HG02623 (cell line): ENCODE results near the gene KATNAL1.

Experiments used
- ATAC-seq: cut with Tn5 transposase; IDR thresholded peaks from one replicate; pipeline ENCODE4 v1.9.1; 2021; ENCODE audit warnings: moderate library complexity; ENCODE audit not compliant: unreplicated experiment

KATNAL1 gene

DNA sequence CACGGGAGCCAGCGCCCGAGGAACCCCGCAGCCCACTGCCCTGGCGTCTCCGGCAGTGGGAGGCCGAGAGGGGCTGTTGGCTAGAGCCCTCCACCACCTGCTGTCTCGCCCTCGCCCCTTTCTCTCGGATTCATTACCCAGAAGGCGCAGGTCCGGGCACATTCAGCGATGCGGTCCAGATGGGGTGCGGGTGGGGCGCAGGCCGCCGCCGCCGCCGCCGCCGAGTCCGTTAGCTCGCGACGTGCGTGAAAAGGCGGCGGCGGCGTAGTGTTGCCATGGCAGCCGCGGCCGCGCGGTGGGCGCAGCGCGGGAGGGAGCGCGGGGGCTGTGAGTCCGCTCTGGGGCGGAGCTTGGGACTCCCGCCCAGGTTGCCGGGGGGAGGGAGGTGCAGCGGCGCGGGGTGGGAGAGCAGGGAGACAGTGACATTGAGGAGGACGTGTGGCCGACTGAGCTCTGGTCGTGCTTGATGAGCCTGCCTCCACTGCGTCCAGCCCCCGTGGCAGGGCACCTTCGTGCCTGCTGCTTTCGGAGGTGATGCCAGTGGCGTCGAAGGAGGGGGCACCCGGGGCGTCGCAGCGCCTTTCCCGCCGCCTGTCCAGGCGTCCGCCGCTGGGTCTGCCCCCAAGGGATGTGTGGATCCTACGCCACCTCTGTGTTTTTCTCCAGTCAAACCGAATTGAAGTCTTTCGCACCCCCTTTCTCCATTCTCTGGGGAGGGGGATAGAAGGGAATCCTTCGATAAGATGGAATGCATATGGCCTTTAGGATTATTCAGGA is at the start of gene KATNAL1:
KATNAL1 (minus strand) TSS at position 358 of the 777 bp plus-strand sequence. CDS start 23,774 bp downstream, outside the sequence.
- peak; percentile 44 for ATAC-seq

DNA sequence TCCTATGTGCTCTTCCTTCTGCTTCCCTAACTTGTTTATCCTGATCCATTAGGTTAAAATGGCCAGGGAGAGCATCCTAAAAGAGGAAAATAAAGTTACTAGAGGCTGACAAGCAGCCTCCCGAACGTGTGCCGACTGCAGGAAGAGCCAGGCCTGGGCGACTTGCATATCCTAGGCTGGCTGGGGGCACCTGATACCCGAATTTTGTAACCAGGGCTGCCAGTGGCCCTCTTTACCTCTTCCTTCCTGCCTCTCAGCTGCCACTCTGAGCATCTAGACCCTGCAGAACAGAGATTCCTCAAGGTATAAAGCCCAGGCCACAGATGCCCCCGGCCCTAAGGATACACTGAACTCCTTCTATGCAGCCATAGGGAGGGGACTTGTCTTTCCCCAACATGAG is 48.5 kb upstream of the KATNAL1 start:
- ATAC-seq, result no peak

DNA sequence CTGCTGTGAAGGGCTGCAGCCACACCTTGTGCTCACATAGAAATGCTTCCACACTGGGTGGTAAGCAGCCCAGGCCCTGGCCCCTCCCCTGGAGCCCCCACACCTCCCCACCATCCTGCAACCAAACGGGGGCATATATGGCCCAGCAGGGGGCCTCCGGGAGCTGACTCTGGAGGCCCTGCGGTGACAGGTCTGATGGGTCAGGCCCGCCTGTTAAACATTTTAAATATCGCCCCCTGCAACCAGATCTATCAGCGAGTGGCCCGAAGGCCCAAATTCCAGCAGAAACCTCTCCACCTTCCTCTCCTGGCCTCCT is 48.0 kb upstream of the KATNAL1 start:
- ATAC-seq, result no peak

DNA sequence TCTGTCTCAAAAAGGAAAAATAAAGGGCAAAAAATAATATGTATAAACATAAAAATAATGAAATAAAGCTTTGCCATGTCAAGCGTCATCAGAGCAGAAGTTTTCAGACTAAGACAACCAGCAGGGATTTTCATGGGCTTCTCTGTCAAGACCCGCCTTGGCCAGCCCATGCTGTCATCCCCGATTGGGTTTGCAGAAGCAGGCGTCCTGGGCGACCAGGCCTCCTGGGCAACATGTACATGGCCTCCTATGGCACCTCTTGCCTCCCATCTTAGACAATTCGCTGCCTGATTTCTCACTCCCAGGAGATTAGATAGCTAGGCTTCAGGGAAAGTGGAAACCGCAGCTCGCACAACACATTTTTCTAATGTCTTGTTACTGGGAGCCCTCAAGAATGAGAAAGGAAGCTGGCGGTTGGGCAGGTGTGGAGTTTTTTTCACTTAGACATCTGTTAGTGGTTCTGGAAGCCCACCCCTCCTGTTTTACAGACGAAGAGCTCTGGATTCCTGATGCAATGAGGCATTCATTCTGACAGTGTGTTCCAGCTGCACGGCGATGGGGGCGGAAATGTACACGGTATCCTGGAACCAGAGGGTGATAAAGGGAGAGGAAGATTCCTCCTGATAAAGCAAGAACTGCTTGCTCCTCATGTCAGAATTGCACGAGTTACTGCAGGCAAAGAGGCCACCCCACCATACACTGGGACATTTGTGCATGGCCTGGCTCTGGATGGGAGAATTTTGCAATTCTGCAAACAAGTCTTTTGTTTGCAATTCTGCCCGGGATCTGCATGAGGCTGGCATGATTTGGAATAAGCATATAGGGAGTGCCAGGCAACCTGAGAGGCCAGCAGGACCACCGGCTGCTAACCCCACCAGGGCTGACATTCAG is 47.4 kb upstream of the KATNAL1 start:
- ATAC-seq, result no peak

DNA sequence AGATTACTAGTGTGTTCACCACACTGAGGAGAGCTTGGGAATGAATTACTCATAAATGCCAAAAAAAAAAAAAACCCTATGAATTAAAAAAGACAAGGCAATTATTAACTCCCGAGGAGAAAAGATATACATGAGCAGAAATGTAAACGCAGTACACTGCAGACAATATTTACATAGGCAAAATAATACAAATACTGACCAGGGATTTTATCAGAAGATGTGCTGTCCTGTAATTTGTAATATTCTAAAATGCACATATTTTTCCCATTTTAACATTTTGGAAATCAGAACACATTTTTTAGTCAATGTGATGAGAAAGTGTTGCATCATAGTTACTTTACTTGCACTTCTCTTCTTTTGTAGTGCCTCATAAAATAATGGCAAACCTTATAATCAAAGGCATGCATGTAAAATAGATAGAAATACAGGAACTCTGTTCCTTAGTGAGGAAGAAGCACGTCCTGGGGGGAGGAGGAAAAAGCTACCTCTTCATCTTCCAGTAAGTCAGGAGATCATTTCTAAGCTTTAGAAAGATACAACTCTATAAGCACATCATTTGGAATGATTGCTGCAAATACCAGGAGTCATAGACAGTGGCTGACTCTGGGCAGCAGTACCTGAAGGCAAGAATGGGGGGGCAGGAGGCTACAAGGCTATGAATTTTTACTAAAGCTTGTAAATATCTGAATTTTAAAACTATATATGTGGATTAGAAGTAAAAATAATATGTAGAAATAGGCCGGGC is 46.3 kb upstream of the KATNAL1 start:
- ATAC-seq, result no peak

DNA sequence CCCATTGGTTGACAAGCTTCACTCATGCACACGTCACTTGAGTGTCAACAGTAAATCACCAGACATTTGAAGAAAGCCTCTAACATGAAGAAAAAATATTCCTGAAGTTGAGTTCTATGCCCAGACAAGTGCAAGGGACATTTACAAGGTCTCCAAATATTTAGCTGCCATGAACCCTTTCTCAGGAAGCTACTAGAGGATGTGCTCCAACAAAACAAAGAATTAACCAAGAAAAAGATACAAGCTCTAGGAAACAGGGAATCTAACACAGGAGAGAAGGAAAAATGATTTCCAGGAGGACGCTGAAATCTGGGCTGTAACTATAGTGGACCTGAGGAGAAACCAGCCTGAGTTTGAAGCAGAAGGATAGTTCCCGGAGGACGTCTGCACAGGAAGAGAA is 45.7 kb upstream of the KATNAL1 start:
- ATAC-seq, result no peak

DNA sequence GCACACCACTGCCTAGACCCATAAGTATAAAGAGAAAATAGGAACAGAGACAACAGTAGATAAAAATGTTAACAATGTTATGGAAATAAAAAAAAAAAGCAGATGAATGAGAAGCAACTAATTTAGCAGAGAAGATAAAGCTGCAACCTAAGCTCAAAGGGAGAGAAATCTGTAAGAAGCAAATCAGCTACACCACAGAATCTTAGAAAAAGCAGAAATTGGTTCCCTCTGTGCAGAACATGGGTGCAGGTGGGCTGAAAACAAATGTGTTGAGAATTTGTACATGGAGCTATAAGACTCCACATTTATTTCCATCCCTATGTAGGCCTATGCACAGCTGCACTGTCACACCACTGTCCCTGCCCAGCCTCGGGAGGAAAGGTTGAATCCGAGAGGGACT is 44.8 kb upstream of the KATNAL1 start:
- no peak for ATAC-seq

DNA sequence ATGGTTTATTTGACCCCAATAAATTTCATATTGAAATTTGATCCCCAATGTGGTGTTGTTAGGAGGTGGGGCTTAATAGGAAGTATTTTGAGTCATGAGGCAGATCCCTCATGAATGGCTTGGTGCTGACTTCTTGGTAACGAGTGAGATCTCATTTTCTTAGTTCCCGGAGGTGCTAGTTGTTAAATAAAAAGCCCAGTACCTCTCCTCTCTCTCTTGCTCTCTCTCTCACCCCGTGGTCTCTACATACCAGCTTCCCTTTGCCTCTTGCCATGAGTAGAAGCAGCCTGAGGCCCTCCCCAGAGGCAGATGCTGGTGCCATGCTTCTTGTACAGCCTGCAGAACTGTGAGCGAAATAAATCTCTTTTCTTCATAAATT is 39.4 kb upstream of the KATNAL1 start:
- ATAC-seq, result peak; percentile 15

DNA sequence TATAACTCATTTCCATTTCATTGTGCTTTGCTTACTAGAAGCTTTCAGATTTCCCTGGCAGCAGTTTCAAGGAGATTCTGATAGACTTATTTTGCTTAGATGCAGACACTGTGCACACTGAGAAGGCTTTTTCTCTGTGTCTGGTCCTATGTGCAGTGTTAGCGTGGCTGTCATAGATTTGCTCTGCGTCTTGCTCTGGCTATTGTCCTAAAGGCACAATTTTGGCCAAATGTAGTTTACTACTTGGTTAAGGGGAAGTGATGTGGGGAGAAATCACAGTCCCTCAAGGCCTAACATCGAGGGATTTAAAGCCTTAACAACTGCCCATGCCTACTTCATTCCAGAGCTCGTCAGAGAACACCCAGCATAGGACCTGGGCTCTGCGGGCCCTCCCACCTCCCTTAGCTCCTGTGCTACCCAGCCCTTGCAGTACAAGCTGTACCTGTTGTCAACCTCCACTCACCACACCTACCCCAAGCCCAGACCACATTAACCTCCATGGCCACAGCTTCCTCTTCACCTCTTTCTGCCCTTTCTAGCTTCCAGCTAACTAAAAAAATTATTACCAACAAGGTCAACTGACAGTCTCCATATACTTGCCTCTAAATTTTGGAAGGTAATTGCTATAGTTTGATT is 38.9 kb upstream of the KATNAL1 start:
- peak; percentile 81 for ATAC-seq

DNA sequence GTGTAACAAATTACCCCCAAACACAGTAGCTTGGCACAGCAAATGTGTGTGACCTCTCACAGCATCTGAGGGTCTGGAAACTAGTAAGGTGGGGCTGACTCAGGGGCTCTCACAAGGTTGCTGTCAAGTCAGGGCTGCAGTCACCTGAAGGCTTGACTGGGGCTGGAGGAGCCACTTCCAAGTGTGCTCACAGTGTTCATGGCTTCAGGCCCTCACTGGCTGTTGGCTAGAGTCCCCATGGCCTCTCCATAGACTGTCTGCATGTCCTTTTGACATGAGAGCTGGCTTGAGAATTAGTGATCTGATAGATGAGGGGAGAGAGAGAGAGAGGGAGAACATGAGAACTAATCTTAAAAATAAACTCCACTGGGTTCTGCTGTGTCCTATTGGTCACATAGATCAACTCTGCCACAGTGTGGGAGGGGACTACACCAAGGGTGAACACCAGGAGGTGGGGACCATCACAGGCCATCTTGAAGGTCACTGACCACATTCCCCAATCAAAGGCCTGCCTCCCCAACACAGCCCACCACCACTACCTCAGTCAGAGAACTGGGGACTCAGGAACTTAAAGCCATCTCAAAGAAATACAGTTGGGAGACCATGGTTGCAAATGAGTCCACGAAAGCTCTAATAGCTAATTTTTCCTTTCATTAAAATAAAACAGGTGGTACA is 38.2 kb upstream of the KATNAL1 start:
- no peak for ATAC-seq

DNA sequence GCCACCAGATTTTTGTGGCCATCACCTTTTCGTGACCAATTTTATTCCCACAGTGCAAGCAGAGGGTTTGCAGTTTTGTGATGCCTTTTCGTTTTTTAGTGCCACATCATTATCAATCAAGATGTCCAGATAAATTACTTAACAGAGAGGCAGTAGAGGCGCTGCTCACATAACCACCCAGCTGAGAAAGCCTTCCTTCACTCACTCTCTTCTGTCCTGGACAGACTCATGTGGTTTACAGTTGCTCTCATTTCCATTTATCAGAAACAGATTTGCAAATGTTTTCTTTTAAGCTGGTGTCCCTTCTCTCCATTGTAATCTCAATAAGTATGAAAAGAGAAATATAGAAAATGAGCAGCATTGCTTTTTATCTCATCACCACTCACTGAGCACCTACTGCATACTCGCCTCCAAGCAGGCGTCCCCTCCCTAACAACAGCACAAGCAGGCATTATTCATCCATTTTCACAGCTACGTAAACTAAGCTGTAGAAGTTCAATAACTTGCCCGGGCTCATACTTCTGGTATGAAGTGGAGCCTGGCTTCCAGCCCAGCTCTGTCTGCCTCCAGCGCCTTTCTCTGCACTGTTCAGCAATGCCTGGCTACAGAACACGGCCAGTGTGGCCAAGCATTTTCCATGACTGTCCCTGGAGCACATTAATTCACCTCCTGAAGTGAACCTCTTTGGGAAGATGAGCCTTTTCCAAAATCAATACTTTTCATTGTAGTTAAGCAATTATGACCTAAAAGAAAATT is 34.6 kb upstream of the KATNAL1 start:
- no peak for ATAC-seq

DNA sequence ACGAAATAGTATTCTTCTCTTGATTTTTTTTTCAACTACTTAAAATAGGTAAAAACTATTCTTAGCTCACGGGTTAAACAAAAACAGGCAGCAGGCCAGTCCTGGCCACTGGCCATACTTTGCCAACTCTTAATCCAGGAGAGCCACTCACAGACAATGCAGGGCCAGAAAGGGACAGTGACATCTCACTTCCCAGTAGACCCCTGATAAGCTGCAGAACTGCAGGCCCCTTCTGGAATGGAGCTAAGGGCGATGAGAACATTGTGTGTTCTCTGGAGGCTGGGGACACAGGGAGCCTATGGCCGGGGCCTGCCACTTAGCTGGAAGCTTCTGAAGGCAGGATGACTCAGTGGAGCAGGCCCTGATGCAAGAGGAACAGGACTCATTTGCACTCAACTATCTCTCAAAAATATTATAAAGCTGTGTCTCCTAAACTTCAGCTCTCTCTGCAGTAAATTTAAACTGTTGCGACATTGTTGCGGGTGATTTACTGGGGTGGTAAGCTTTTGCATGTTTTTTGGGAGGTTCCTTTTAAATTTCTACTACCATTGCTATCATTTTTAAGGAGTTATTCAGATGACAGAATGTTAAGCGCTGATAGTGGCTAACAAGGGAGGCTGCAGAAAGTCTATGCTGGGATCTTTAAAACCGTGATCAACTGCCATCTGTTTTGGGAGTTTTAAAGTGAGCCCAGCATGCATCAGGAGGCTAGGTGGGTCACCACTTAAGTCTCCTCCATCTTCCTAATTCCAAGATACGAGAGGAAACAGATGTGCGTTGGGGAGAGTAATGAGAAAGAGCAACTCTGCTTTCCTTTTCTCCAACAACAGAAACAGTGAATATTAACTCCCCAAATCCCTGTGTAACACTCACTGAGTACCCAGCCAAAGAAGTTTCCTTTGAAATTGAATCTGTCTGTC is 33.2 kb upstream of the KATNAL1 start:
- no peak for ATAC-seq

DNA sequence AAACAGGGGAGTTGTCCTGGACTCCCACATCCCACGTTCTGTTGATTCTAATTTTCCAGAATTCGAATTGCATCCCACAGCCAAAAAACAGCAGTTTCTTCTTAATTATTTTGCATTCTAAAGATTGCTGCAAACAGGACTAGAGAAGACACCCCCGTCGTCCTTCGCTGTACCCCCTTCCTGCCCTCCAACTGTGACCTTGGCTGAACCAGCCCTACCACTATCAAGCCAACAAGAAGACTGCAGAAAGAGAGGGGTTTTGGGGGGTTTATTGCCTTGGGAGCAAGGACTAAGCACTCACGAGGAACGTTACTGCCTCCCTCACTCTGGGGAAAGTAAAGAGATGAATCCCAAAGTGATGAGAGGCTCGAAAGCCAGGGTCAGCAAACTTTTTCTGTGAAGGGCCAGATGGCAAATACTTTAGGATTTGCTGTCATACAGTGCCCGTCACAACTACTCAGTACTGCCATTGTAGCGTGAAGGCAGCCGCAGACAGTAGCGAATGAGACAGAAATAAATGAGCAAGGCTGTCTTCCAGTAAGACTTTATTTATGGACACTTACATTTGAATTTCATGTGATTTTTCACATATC is 32.5 kb upstream of the KATNAL1 start:
- ATAC-seq, result no peak

DNA sequence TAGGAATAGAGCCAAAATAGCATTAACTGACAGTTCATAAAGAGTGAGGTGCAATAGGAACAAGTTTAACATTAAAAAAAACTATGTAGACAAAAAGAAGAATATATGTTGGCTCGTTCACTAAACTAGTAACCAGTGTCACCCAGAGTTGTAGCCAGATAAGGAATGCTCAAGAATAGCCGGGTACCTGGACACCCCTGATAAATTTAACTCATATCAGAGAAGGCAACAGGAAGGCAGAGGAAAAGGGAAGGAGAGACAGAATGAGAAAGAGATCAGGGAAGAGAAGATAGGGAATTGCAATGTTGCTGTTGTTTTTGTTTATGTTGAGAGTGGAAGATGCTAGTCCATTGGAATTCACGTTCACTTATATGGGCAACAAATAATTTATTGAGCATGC is 31.6 kb upstream of the KATNAL1 start:
- no peak for ATAC-seq

DNA sequence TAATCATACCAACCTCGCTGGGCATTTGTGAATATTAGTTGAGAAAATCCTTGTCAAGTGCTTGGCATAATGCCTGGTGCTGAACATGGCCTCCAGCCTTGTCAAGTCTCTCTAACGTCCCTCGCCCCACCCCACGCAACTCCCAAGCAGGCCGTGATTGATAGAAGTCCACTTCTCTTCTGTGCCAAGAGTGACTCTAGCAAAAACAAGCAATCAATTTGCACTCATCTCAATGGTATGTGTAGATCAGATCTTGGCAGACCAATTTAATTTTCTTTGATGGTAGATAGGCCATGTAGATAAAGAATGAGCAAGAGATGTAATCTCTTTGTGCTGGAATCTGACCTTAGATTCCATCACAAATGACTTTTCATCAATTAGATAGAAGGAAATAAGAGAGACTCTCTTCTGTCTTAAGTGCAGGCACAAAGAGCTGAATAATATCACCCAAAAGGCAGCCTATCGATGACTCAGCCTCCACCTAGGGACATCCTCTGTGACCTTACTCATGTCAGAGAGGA is 31.0 kb upstream of the KATNAL1 start:
- no peak for ATAC-seq

DNA sequence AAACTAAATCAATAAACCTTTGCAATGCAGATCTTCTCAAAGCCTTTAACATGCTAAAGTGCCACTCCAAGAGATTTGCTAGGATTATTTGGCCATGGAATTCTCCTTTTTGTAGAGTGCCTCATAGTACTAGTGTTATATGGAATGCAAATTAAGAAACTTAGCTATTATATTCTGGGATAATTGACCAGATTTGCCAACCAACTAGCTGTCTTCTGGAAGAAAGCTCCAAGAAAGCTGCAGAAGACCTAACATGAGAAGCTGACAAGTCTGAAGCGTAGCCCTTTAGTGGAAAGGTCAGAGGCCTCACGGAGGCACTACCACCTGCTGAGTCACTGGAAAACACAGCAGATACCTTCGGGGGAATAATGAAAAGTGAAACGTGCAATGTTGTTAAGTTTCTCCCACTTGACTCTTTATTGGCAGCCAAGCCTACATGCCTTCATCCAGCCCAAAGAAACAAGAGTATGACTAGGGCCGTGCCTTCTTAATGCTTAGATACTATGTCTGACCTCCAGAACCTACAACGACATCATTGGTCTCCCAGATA is 29.8 kb upstream of the KATNAL1 start:
- ATAC-seq, result no peak

DNA sequence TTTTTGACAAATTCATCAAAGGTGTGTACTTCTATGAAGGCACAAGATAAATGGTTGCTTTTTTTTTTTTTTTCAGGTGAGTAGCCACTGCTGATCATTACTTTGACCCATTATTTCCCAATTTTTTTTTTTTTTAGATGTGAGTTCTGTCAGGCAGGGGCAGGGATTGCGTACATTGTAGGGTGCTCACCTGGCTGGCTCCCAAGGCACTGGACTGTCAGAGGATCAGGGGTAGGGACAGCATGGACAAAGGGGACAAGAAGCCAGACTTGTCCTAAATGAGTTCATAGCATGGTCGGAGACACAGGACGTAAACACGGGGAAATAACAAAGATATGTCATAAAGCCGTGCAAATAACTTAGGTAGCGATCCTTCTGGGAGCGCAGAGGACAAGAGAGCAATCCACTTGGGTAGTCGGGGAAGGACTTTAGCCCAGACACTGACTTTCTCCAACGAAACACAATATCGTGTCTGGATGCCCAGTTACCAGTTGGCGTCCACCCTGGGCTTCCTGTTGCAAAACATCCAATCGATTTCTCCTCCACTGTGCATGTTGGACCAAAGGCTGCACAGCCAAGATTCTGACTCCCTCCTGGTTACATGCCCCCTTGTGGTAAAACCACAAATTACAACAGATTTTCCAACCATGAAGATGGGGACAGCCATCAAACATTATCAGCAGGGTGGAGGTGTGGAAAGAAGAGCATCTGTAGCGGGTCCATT is 27.5 kb upstream of the KATNAL1 start:
- ATAC-seq, result no peak
